HG03135 (cell line): ENCODE data around the gene NODAL.
A peak's percentile ranks its signal among the peaks of the same experiment; 100 is the strongest.

Experiments used
- ATAC-seq: cut with Tn5 transposase; IDR thresholded peaks from one replicate; pipeline ENCODE4 v1.9.1; 2021; ENCODE audit warnings: mild to moderate bottlenecking, moderate library complexity; ENCODE audit not compliant: unreplicated experiment

The NODAL gene

GRCh38 chr10:70435241-70436085 lies 6.0 kb downstream of the NODAL start:
- ATAC-seq: no peak

- no peak for ATAC-seq
Measured at GRCh38 chr10:70433581-70434280, 7.8 kb downstream of the NODAL start.

GRCh38 chr10:70432561-70433263 lies 8.8 kb downstream of the NODAL start:
- ATAC-seq: no peak

GRCh38 chr10:70432101-70432500 lies 9.4 kb downstream of the NODAL start:
- no peak for ATAC-seq

- ATAC-seq: no peak
Measured at GRCh38 chr10:70430493-70431445, 10.7 kb downstream of the NODAL start.

GRCh38 chr10:70426823-70427222 lies 14.7 kb downstream of the NODAL start:
- no peak for ATAC-seq

GRCh38 chr10:70425096-70425495 lies 16.4 kb downstream of the NODAL start:
- no peak for ATAC-seq

- ATAC-seq: no peak
Measured at GRCh38 chr10:70424320-70424719, 17.2 kb downstream of the NODAL start.

- no peak for ATAC-seq
Measured at GRCh38 chr10:70418713-70419112, 22.8 kb downstream of the NODAL start.

- ATAC-seq: no peak
Measured at GRCh38 chr10:70418229-70418628, 23.3 kb downstream of the NODAL start.

GRCh38 chr10:70417568-70417967 lies 23.9 kb downstream of the NODAL start:
- ATAC-seq: no peak

- no peak for ATAC-seq
Measured at GRCh38 chr10:70412356-70412755, 29.1 kb downstream of the NODAL start.

GRCh38 chr10:70410608-70411007 lies 30.9 kb downstream of the NODAL start:
- no peak for ATAC-seq

GRCh38 chr10:70409772-70410171 lies 31.7 kb downstream of the NODAL start:
- no peak for ATAC-seq

GRCh38 chr10:70405037-70405824 lies 36.2 kb downstream of the NODAL start:
- ATAC-seq: no peak

- no peak for ATAC-seq
Measured at GRCh38 chr10:70404787-70405036, 36.8 kb downstream of the NODAL start.

GRCh38 chr10:70404036-70404786 lies 37.3 kb downstream of the NODAL start, which contains the start of gene EIF4EBP2:
Gene EIF4EBP2 (plus strand): TSS chr10:70404145. CDS start chr10:70404402, 257 bp downstream.
- ATAC-seq: peak; percentile 86

GRCh38 chr10:70403483-70404035 lies 37.9 kb downstream of the NODAL start:
- no peak for ATAC-seq

- no peak for ATAC-seq
Measured at GRCh38 chr10:70399177-70399576, 42.3 kb downstream of the NODAL start.
